CD1c-positive myeloid dendritic cell (primary cell): ENCODE data around the gene NDST1.

Experiments used
- DNase-seq: peaks from one replicate; pipeline ENCODE4 v3.0.0-alpha.2; 2016; ENCODE audit errors: extremely low spot score

Gene NDST1

GRCh38 chr5:150523472-150524350 lies 15.8 kb downstream of the NDST1 start:
- DNase-seq: peak; percentile 64

GRCh38 chr5:150525163-150525562 lies 17.2 kb downstream of the NDST1 start:
- no peak for DNase-seq

GRCh38 chr5:150525781-150526180 lies 17.9 kb downstream of the NDST1 start:
- DNase-seq: no peak

GRCh38 chr5:150527038-150527437 lies 19.1 kb downstream of the NDST1 start:
- no peak for DNase-seq

- DNase-seq: no peak
Measured at GRCh38 chr5:150527808-150528207, 19.9 kb downstream of the NDST1 start.

GRCh38 chr5:150528924-150529546 lies 21.1 kb downstream of the NDST1 start:
- no peak for DNase-seq

- DNase-seq: no peak
Measured at GRCh38 chr5:150529555-150529954, 21.6 kb downstream of the NDST1 start.

- DNase-seq: no peak
Measured at GRCh38 chr5:150530423-150530822, 22.5 kb downstream of the NDST1 start.

- no peak for DNase-seq
Measured at GRCh38 chr5:150530951-150531588, 23.1 kb downstream of the NDST1 start.

GRCh38 chr5:150531686-150532085 lies 23.8 kb downstream of the NDST1 start:
- DNase-seq: no peak

GRCh38 chr5:150532151-150532550 lies 24.2 kb downstream of the NDST1 start:
- no peak for DNase-seq

- DNase-seq: no peak
Measured at GRCh38 chr5:150532996-150533395, 25.1 kb downstream of the NDST1 start.

- DNase-seq: no peak
Measured at GRCh38 chr5:150534811-150535210, 26.9 kb downstream of the NDST1 start.

- DNase-seq: no peak
Measured at GRCh38 chr5:150535611-150536010, 27.7 kb downstream of the NDST1 start.

GRCh38 chr5:150538007-150538917 lies 30.3 kb downstream of the NDST1 start:
- no peak for DNase-seq

- DNase-seq: no peak
Measured at GRCh38 chr5:150539206-150539605, 31.3 kb downstream of the NDST1 start.

- DNase-seq: no peak
Measured at GRCh38 chr5:150540042-150540441, 32.1 kb downstream of the NDST1 start.

- DNase-seq: no peak
Measured at GRCh38 chr5:150540615-150541396, 32.9 kb downstream of the NDST1 start.

- DNase-seq: no peak
Measured at GRCh38 chr5:150541397-150541675, 33.4 kb downstream of the NDST1 start.

GRCh38 chr5:150541895-150542294 lies 34.0 kb downstream of the NDST1 start:
- DNase-seq: peak; percentile 5

- DNase-seq: no peak
Measured at GRCh38 chr5:150542933-150543445, 35.1 kb downstream of the NDST1 start.
